ENCODE data around the gene PIEZO2.

- TF ChIP-seq ZNF274 (IDR thresholded peaks at IDR 0.05; ENCODE audit: borderline replicate concordance, extremely low read depth, low read length) (no peak), ASH2L (IDR thresholded peaks at IDR 0.05; ENCODE audit: low read length) (no peak)
Measured at GRCh38 chr18:10793730-10794370, 355.5 kb downstream of the PIEZO2 start.
